ENCODE measurements around the gene ADTRP. TPM values are rescaled to one million over a fixed set of nuclear protein-coding genes. Genes with fewer than 3 reads are reported as not detected.

ADTRP gene
- polyA plus RNA-seq, 1 donor (not counting 4 experiments of a cell fraction or from before 2014, with no cell fraction given), result 16.7 TPM

DNA sequence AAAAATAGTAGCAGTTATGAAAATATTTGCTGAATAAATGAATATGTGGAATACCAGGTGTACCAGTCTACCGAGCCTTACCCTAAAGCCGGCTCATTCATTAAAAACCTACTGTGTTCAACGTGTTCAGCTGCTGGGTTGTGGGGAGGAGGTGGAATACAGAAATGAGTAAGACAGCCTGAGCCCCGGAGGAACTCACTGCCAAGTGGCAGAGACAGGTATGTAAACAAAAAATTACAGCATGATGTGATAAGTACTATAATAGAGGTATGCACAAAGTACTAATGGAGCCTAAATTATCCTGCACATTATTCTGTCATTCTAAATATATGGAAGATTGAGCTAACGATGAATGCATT is 6.8 kb upstream of the ADTRP start:
- Histone ChIP-seq H3K4me3 (ENCODE audit: control insufficient read depth in 2 of 3, extremely low read depth in 1 of 3, insufficient read depth in 2 of 3, low read depth in 1 of 3, low read length in 3 of 3) (no peak overlapping the region), H3K79me2 (ENCODE audit: control insufficient read depth, insufficient read depth, low read length) (no peaks in the 10 kb centered on the region), H3K9me1 (ENCODE audit: control insufficient read depth, extremely low read depth, insufficient read depth, low read length) (no peaks in the 10 kb centered on the region), H3K4me1 (ENCODE audit: control insufficient read depth, extremely low read depth, insufficient read depth, low read length) (peaks cover 6% of the 10 kb centered on the region), H3K36me3 (ENCODE audit: control insufficient read depth in 2 of 2, extremely low read depth in 1 of 2, insufficient read depth in 2 of 2, low read length in 2 of 2) (no peaks in the 10 kb centered on the region), H2AFZ (ENCODE audit: control insufficient read depth, low read length) (no peak overlapping the region), H3K27ac (ENCODE audit: control insufficient read depth, insufficient read depth, low read length) (no peak overlapping the region), H3K9ac (ENCODE audit: control insufficient read depth, extremely low read depth, insufficient read depth, low read length) (no peak overlapping the region), H3K27me3 (ENCODE audit: control insufficient read depth, extremely low read depth, insufficient read depth, low read length) (no peaks in the 10 kb centered on the region), H4K20me1 (ENCODE audit: control insufficient read depth, extremely low read depth, insufficient read depth, low read length) (no peaks in the 10 kb centered on the region), H3K9me3 (ENCODE audit: control insufficient read depth, low read depth, low read length) (no peaks in the 10 kb centered on the region), H3K4me2 (ENCODE audit: control insufficient read depth, extremely low read depth, insufficient read depth, low read depth, low read length) (peak overlapping the region; percentile 14)
- dilution Hi-C loops (cut with MboI; ENCODE audit: extremely low pct_ligation_motif_present, low sequenced_read_pairs), result no loop called here
- FAIRE-seq (no peak), DNase-seq (ENCODE audit: low read depth, low spot score) (no peak)
- TF ChIP-seq CTCF (optimal IDR thresholded peaks at IDR 0.05 in 1 of 3, IDR thresholded peaks at IDR 0.05 in 1 of 3, conservative IDR thresholded peaks at IDR 0.05 in 1 of 3; ENCODE audit: extremely low read depth in 1 of 3, insufficient read depth in 2 of 3, low read length in 3 of 3) (no peak), EZH2 (IDR thresholded peaks at IDR 0.05; ENCODE audit: low read length) (no peak)

DNA sequence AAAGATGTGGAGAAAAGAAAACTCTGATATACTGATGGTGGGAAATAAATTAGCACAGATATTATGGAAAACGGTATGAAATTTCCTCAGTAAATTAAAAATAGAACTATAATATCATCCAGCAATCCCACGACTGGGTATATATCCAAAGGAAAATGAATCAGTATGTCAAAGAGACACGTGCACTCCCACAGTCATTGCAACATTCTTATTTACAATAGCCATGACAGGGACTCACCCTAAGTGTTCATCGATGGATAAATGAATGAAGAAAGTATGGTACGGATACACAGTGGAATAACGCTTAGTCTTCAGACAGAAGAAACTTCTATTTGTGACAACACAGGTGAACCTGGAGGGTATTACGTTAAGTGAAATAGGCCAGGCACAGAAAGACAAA is 5.7 kb upstream of the ADTRP start:
- no peak for DNase-seq (ENCODE audit: low read depth, low spot score)
- Histone ChIP-seq H3K9me3 (ENCODE audit: control insufficient read depth, low read depth, low read length) (no peaks in the 10 kb centered on the region), H3K27me3 (ENCODE audit: control insufficient read depth, extremely low read depth, insufficient read depth, low read length) (no peaks in the 10 kb centered on the region), H3K36me3 (ENCODE audit: control insufficient read depth in 2 of 2, extremely low read depth in 1 of 2, insufficient read depth in 2 of 2, low read length in 2 of 2) (no peaks in the 10 kb centered on the region), H3K79me2 (ENCODE audit: control insufficient read depth, insufficient read depth, low read length) (no peaks in the 10 kb centered on the region), H4K20me1 (ENCODE audit: control insufficient read depth, extremely low read depth, insufficient read depth, low read length) (no peaks in the 10 kb centered on the region), H3K27ac (ENCODE audit: control insufficient read depth, insufficient read depth, low read length) (no peak overlapping the region), H3K4me1 (ENCODE audit: control insufficient read depth, extremely low read depth, insufficient read depth, low read length) (peaks cover 6% of the 10 kb centered on the region), H3K9ac (ENCODE audit: control insufficient read depth, extremely low read depth, insufficient read depth, low read length) (no peak overlapping the region), H3K9me1 (ENCODE audit: control insufficient read depth, extremely low read depth, insufficient read depth, low read length) (no peaks in the 10 kb centered on the region), H2AFZ (ENCODE audit: control insufficient read depth, low read length) (no peak overlapping the region), H3K4me2 (ENCODE audit: control insufficient read depth, extremely low read depth, insufficient read depth, low read depth, low read length) (no peak overlapping the region), H3K4me3 (ENCODE audit: control insufficient read depth in 2 of 3, extremely low read depth in 1 of 3, insufficient read depth in 2 of 3, low read depth in 1 of 3, low read length in 3 of 3) (no peak overlapping the region)
- no peak for TF ChIP-seq EZH2 (IDR thresholded peaks at IDR 0.05; ENCODE audit: low read length)
- TF ChIP-seq CTCF (optimal IDR thresholded peaks at IDR 0.05 in 1 of 3, IDR thresholded peaks at IDR 0.05 in 1 of 3, conservative IDR thresholded peaks at IDR 0.05 in 1 of 3; ENCODE audit: extremely low read depth in 1 of 3, insufficient read depth in 2 of 3, low read length in 3 of 3), result no peak
- FAIRE-seq, result no peak
- dilution Hi-C loops (cut with MboI; ENCODE audit: extremely low pct_ligation_motif_present, low sequenced_read_pairs), result no loop called here
